ENCODE results near the gene NEUROD4. TPM values are rescaled to one million over a fixed set of nuclear protein-coding genes. Genes with fewer than 3 reads are reported as not detected.

NEUROD4 gene
- total and polyA plus RNA-seq, 10 of the 15 experiments (the other 5 are each of a cell fraction or from before 2014, with no cell fraction given) = 0.06 TPM; not detected in 9

DNA sequence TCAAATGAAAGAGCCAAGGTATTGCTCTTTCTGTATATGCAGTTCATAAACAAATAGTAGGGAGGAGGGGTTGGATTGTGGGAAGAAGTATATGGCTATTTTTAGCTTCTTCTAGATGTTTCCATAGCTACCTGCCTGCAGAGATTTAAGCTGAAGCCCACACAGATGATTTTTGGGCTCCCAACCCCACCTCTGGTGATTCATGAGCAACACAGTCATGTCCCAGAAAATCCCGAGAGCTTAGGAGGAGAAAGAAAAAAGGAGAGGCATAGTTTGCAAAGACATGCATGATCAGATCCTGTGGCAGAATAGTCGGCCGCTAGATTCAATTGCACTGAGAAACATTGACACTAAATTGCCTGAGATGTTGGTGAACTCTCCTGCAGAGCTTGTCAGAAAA lies 49.0 kb upstream of the NEUROD4 start (continued):
- TF ChIP-seq, protein P1, sequence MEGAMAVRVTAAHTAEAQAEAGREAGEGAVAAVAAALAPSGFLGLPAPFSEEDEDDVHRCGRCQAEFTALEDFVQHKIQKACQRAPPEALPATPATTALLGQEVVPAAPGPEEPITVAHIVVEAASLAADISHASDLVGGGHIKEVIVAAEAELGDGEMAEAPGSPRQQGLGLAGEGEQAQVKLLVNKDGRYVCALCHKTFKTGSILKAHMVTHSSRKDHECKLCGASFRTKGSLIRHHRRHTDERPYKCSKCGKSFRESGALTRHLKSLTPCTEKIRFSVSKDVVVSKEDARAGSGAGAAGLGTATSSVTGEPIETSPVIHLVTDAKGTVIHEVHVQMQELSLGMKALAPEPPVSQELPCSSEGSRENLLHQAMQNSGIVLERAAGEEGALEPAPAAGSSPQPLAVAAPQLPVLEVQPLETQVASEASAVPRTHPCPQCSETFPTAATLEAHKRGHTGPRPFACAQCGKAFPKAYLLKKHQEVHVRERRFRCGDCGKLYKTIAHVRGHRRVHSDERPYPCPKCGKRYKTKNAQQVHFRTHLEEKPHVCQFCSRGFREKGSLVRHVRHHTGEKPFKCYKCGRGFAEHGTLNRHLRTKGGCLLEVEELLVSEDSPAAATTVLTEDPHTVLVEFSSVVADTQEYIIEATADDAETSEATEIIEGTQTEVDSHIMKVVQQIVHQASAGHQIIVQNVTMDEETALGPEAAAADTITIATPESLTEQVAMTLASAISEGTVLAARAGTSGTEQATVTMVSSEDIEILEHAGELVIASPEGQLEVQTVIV (IDR thresholded peaks at IDR 0.05; ENCODE audit: borderline replicate concordance, partially characterized antibody) = no peak
- no peak for TF ChIP-seq GABPA (IDR thresholded peaks at IDR 0.05; ENCODE audit: low read depth)
- no peak for TF ChIP-seq NFYA (IDR thresholded peaks at IDR 0.05; ENCODE audit: borderline replicate concordance, low read depth, low read length)
- no peak for TF ChIP-seq KAT2A (conservative IDR thresholded peaks at IDR 0.05; ENCODE audit: control insufficient read depth, low read depth, low read length)
- no peak for TF ChIP-seq PAX8 (IDR thresholded peaks at IDR 0.05)
- TF ChIP-seq JUNB (IDR thresholded peaks at IDR 0.05) = no peak
- no peak for TF ChIP-seq SUPT20H (IDR thresholded peaks at IDR 0.05; ENCODE audit: borderline replicate concordance, control insufficient read depth, low read depth, low read length)
- TF ChIP-seq TCF7 (IDR thresholded peaks at IDR 0.05; ENCODE audit: borderline replicate concordance) = no peak
- TF ChIP-seq IKZF1 (conservative IDR thresholded peaks at IDR 0.05) = no peak
- TF ChIP-seq EP300 (IDR thresholded peaks at IDR 0.05; ENCODE audit: borderline replicate concordance in 1 of 2, control insufficient read depth in 1 of 2, low read depth in 2 of 2, low read length in 2 of 2) = no peak
- TF ChIP-seq, protein P2, sequence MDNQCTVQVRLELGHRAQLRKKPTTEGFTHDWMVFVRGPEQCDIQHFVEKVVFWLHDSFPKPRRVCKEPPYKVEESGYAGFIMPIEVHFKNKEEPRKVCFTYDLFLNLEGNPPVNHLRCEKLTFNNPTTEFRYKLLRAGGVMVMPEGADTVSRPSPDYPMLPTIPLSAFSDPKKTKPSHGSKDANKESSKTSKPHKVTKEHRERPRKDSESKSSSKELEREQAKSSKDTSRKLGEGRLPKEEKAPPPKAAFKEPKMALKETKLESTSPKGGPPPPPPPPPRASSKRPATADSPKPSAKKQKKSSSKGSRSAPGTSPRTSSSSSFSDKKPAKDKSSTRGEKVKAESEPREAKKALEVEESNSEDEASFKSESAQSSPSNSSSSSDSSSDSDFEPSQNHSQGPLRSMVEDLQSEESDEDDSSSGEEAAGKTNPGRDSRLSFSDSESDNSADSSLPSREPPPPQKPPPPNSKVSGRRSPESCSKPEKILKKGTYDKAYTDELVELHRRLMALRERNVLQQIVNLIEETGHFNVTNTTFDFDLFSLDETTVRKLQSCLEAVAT (IDR thresholded peaks at IDR 0.05) = no peak

All from GM12878 (cell line).